Measurements from ENCODE around the gene UGGT1.

The UGGT1 gene

GRCh38 chr2:128215897-128216642 lies 125.1 kb downstream of the UGGT1 start:
- in situ Hi-C loops (cut with MboI; ENCODE audit: low sequenced_read_pairs), result no loop called here

- in situ Hi-C loops (cut with MboI; ENCODE audit: low sequenced_read_pairs), result no loop called here
Measured at GRCh38 chr2:128217671-128218070, 126.7 kb downstream of the UGGT1 start.

DNA sequence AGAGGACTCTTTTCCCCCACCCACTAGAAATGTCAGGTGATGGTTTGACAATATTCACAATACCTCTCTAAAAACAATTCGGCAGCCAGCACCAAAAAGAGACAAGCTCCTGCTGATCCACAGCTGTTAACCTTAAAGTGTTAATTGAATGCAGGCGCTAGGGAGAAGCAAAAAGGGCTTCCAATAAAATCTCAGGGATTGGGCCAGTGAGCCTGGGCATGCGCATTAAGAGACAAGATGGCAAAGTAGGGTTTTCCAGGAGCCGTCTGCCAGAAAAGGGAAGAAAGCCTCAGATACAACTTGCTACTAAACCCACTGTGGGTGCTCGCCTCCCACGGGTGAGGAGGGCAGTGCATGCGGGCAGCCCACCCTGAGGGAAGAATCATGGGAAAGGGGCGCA lies 128.9 kb downstream of the UGGT1 start:
- in situ Hi-C loops (cut with MboI; ENCODE audit: low sequenced_read_pairs), result no loop called here

- in situ Hi-C loops (cut with MboI; ENCODE audit: low sequenced_read_pairs), result no loop called here
Measured at GRCh38 chr2:128227862-128228261, 136.9 kb downstream of the UGGT1 start.

DNA sequence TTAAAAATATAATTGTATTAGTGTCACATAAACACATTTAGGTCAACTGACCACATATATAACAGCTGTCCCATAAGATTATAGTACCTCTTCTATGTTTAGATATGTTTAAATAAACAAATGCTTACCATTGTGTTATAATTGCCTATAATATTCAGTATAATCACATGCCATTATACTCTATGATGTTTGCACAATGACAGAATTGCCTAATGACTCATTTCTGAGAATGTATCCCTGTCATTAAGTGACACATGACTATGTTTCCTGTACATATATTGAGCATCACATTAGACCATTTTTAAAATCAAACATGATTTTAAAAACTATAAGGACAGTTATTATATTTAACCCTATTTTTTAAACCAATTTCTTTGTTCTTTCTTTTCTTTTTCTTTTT lies 137.9 kb downstream of the UGGT1 start:
- in situ Hi-C loops (cut with MboI; ENCODE audit: low sequenced_read_pairs), result no loop called here

DNA sequence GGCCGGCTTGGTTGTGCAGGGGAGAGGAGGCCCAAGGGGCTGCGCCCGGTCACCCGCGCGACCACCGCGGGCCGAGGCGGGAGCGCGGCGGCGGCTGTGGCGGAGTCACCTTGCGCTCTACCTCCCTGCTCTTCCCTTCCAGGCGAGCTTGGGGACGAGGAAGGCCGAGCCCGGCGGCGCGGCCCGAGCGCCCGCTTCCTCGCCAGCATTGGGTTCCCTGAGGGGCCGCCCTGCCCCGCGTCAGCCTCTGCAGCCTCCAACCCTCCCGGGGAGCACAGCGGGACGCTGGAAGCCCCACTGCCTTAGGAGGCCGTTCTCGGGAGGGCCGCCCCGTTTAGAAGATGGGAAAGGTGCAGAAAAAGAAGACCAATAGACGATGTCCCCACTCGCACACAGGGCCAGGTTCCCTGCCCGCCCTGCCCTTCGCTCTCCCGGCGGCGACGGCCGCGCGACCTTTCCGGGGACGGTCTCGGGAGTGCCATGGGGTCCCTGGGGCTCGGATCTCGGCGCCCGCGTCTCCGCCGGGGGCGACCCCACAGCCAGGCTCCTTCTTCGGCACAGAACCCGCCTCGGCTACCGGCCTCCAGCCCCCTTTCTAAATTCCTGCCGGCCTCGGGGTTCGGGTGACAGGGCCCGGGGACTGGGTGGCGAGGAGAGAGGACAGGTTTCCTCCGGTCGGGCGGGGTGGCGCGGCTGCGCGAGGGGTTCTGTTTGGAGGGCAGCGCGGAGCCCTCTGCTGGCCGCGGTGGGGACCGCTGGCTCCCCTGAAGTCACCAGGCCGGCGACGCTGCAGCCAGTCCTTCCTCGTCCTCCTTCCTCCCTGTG lies 142.2 kb downstream of the UGGT1 start:
- in situ Hi-C loops (cut with MboI; ENCODE audit: low sequenced_read_pairs), result no loop called here

DNA sequence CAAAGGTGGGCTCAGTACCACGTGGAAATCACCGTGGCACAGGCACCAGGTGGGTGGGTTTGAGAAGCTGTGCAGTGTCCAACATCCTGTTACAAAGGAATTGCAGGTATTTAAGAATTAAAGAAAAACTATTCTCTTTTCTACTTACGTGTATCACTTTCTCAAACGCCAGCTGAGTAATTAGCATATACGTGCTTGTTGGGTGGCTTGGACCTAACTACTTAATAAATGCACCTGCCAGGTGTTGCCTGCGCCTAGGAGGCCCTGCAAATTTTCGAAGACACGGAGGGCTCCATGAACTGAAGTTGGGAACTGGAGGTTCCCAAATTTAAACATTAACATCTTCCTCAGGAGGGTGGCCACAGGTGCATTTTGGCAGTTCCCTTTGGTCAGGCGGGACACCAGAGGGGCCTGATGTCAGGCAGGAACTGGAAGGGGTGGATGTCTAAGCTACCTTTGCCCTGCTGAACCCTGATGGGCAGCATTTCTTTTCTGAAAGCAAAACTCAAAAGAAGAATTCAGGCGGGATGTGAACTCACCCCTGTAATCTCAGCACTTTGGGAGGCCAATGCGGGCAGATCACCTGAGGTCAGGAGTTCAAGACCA lies 142.9 kb downstream of the UGGT1 start:
- in situ Hi-C loops (cut with MboI; ENCODE audit: low sequenced_read_pairs), result no loop called here

GRCh38 chr2:128234613-128235012 lies 143.6 kb downstream of the UGGT1 start:
- in situ Hi-C loops (cut with MboI; ENCODE audit: low sequenced_read_pairs), result no loop called here

GRCh38 chr2:128235581-128235980 lies 144.6 kb downstream of the UGGT1 start:
- in situ Hi-C loops (cut with MboI; ENCODE audit: low sequenced_read_pairs), result no loop called here

DNA sequence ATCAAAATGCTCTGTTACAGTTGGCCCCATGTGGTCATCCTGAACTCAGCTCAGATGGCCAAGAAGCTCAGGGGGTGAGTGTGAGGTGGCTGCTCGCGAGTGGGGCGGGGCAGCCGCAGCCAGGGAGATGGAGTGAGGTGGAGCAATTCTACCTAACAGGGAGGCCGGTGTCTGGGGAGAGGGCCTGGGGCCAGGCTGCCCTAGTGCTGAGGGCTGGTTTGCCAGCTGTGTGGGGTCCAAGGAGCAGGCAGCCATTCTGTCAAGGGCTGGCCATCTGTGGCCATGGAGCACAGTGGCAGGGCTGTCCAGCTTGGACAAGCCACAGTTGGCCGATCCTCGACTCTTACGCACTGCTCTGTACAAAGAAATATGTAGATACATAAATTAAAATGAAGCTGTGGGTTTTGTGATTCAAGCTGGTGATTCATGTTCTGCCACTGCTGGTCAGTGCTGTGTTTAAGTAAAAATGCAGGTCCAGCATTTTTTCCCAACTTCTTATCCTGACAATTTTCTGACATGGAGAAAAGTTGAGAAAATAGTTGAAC lies 145.6 kb downstream of the UGGT1 start:
- in situ Hi-C loops (cut with MboI; ENCODE audit: low sequenced_read_pairs), result no loop called here

DNA sequence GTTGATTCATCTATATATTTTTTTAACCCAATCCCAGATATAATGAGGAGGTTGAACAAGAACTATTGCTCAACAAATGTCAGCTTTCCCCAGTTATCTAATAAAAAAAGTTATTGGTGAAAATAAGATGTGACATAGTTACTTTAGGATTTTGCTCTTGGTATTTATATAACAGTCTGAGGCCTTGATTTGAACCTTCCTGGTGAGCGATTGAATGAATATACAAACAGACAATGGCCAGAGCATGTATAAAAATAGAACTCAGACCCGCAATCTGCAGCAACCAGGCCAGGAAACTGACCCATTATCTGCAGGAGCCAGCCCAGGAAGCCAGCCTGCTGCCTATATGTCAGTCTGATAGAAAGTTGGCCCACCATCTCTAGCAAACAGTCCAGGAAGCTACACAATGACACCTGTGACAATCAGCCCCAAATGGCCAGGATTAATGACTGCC lies 146.1 kb downstream of the UGGT1 start:
- in situ Hi-C loops (cut with MboI; ENCODE audit: low sequenced_read_pairs), result no loop called here

- in situ Hi-C loops (cut with MboI; ENCODE audit: low sequenced_read_pairs), result no loop called here
Measured at GRCh38 chr2:128237911-128238697, 147.1 kb downstream of the UGGT1 start.

GRCh38 chr2:128241896-128242295 lies 150.9 kb downstream of the UGGT1 start:
- in situ Hi-C loops (cut with MboI; ENCODE audit: low sequenced_read_pairs), result no loop called here

Data from HL-60/S4 treated with phorbol 12-myristate 13-acetate at 8.2 ng/mL for 4 days and 3 days (cell line).